HEK293 (cell line): ENCODE results near the gene WNT4.

Source experiments
- CTCF ChIA-PET: fragments of 350-600 bp; formaldehyde crosslinking; extraction: SDS; loops from one replicate; lab custom pipeline; 2021; ENCODE audit warnings: antibody characterized with exemption; lab: Yijun Ruan, JAX
- POLR2A ChIA-PET: fragments of 300-600 bp; formaldehyde crosslinking; extraction: SDS; loops from one replicate; lab custom pipeline; 2020; ENCODE audit warnings: antibody characterized with exemption, inconsistent platforms; lab: Yijun Ruan, JAX
- H3K27ac ChIP-seq: fragments of 200-500 bp; sonication (Bioruptor generic); 2 replicates; pipeline ENCODE4 v1.5.1; 2014; ENCODE audit warnings: low read depth, low read length, control low read depth, inconsistent platforms; ENCODE audit errors: extremely low read depth
- H3K36me3 ChIP-seq, 2 experiments: fragments of 200-500 bp in 1 of 2; sonication (Bioruptor generic) in 1 of 2; 1 replicate in 1 of 2; 2 replicates in 1 of 2; pipeline ENCODE4 v1.5.1; 2014 to 2017; ENCODE audit warnings: inconsistent platforms in 2 of 2, low read length in 2 of 2; ENCODE audit not compliant: control insufficient read depth in 2 of 2, insufficient read depth in 1 of 2
- H3K4me1 ChIP-seq: fragments of 200-500 bp; sonication (Bioruptor generic); 2 replicates; pipeline ENCODE4 v1.5.1; 2014; ENCODE audit warnings: mild to moderate bottlenecking, low read length, inconsistent platforms; ENCODE audit not compliant: control insufficient read depth, insufficient read depth
- H3K4me3 ChIP-seq: 2 replicates; pipeline ENCODE4 v1.5.1; 2011; ENCODE audit warnings: low read depth, mild to moderate bottlenecking, control low read depth, low read length, moderate library complexity
- H3K9me3 ChIP-seq: fragments of 200-500 bp; sonication (Bioruptor generic); 2 replicates; pipeline ENCODE4 v1.5.1; 2014; ENCODE audit warnings: low read depth, low read length, inconsistent platforms; ENCODE audit not compliant: control insufficient read depth, insufficient read depth
- EGR2 ChIP-seq: fragments of 450-650 bp; formaldehyde crosslinking; IDR thresholded peaks from 2 replicates; pipeline ENCODE4 v1.5.1; 2016; ENCODE audit warnings: low read depth, missing biosample characterization, missing genetic modification characterization
- GLIS2 ChIP-seq: fragments of 450-650 bp; formaldehyde crosslinking; IDR thresholded peaks from 2 replicates; pipeline ENCODE4 v1.5.1; 2016; ENCODE audit warnings: missing biosample characterization, missing genetic modification characterization
- HOXC10 ChIP-seq: sonication (generic); formaldehyde crosslinking; IDR thresholded peaks from 2 replicates; pipeline ENCODE4 v1.8.1; 2023; ENCODE audit warnings: mild to moderate bottlenecking, missing genetic modification reagents
- KLF9 ChIP-seq: fragments of 450-650 bp; formaldehyde crosslinking; IDR thresholded peaks from 2 replicates; pipeline ENCODE4 v1.5.1; 2016; ENCODE audit warnings: missing biosample characterization, missing genetic modification characterization, low read depth
- ZNF174 ChIP-seq: fragments of 450-650 bp; formaldehyde crosslinking; IDR thresholded peaks from 2 replicates; pipeline ENCODE4 v1.5.0; 2017; ENCODE audit warnings: missing biosample characterization, mild to moderate bottlenecking, missing genetic modification characterization
- ZNF366 ChIP-seq: fragments of 450-650 bp; formaldehyde crosslinking; conservative IDR thresholded peaks from 2 replicates; pipeline ENCODE4 v1.5.1; 2016; ENCODE audit warnings: missing biosample characterization, missing genetic modification characterization
- ZNF394 ChIP-seq: fragments of 450-650 bp; formaldehyde crosslinking; IDR thresholded peaks from 2 replicates; pipeline ENCODE4 v1.5.1; 2016; ENCODE audit warnings: missing biosample characterization, missing genetic modification characterization, mild to moderate bottlenecking, moderate library complexity, borderline replicate concordance
- ZNF558 ChIP-seq: fragments of 450-650 bp; formaldehyde crosslinking; IDR thresholded peaks from 2 replicates; pipeline ENCODE4 v1.5.1; 2016; ENCODE audit warnings: missing biosample characterization, missing genetic modification characterization
- ZNF610 ChIP-seq: fragments of 450-650 bp; formaldehyde crosslinking; IDR thresholded peaks from 2 replicates; pipeline ENCODE4 v1.5.1; 2016; ENCODE audit warnings: missing biosample characterization, missing genetic modification characterization, borderline replicate concordance
- ZNF747 ChIP-seq: fragments of 450-650 bp; formaldehyde crosslinking; IDR thresholded peaks from 2 replicates; pipeline ENCODE4 v1.5.1; 2016; ENCODE audit warnings: missing biosample characterization, missing genetic modification characterization
- ZNF76 ChIP-seq: fragments of 450-650 bp; formaldehyde crosslinking; IDR thresholded peaks from 2 replicates; pipeline ENCODE4; 2016; ENCODE audit warnings: low read depth, missing biosample characterization, missing genetic modification characterization, borderline replicate concordance
- ZSCAN16 ChIP-seq: fragments of 450-650 bp; formaldehyde crosslinking; IDR thresholded peaks from 2 replicates; pipeline ENCODE4 v1.5.1; 2016; ENCODE audit warnings: missing biosample characterization, missing genetic modification characterization
- TF ChIP-seq, protein P1 (sequence below): fragments of 450-650 bp; formaldehyde crosslinking; IDR thresholded peaks from 2 replicates; pipeline ENCODE4 v1.5.1; 2016; ENCODE audit warnings: missing biosample characterization, missing genetic modification characterization
- TF ChIP-seq, protein P2 (sequence below): fragments of 450-650 bp; IDR thresholded peaks from 2 replicates; pipeline ENCODE4 v1.5.1; 2018; ENCODE audit warnings: missing biosample characterization, missing genetic modification characterization
- TF ChIP-seq, protein P3 (sequence below): fragments of 450-650 bp; formaldehyde crosslinking; IDR thresholded peaks from 2 replicates; pipeline ENCODE4 v1.5.0; 2017; ENCODE audit warnings: missing biosample characterization, missing genetic modification characterization, borderline replicate concordance
- TF ChIP-seq, protein P4 (sequence below): fragments of 450-650 bp; formaldehyde crosslinking; IDR thresholded peaks from 2 replicates; pipeline ENCODE4 v1.5.1; 2016; ENCODE audit warnings: missing biosample characterization, missing genetic modification characterization, borderline replicate concordance
- TF ChIP-seq, protein P5 (sequence below): fragments of 450-650 bp; formaldehyde crosslinking; conservative IDR thresholded peaks from 2 replicates; pipeline ENCODE4 v1.5.1; 2016; ENCODE audit warnings: low read depth, missing biosample characterization, missing genetic modification characterization

WNT4 gene

DNA sequence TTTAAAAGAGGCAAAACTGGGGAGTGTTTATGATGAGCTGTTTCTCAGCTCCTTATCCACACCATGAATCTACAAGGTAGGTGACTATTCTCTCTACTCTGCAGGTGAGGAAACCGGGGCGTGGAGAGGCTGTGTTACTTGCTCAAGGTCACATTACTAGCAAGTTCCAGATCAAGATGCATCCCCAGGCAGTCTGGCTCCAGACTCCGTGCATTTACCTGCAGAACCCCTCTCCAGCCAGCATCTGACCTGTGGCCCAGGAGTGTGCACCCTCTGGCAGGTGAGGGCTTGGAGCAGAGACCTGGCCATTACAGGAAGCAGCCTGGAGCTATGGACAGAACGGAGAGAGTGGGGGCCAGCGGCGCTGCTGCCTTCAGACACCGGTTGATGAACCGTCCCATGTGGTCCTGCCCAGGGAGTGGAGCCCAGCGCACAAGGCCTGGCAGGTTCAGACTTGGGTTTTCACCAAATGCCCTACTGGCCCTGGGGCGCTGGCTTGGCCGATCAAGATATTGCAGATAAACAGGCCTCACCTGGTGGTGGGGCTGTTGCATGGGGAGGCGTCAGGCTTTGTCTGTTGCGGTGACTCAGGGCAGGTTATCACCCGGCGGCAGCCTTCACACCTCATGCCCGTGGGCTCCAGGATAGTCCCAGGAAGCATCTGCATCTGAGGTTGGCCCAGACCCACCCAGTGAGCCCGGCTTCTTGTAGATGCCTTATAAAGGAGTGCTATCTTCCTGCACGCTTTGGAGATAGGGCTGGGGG lies 29.2 kb upstream of the WNT4 start (continued):
- TF ChIP-seq ZNF366 = no peak
- TF ChIP-seq KLF9 (tag by site-specific recombination) = no peak
- TF ChIP-seq ZNF610 (tag by site-specific recombination) = no peak

DNA sequence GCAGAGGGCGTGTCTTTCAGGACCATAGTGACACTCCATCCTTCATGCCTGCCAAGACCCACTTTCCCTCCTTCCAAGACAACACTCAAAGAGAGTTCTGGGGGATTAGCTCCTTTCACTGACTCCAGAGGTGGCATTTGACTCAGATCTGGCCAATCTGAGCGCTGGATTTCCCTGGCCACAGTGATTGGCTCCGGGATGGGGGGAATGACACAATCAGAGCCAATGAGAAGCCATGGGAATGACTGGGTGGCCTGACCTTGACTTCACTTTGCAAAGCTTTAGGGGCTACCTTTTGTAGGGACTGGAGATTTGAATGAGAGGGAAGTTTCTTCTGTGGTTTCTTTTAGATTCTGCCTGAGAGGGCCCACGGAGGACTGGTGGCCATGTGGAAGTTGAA lies 26.9 kb upstream of the WNT4 start:
- CTCF ChIA-PET = no interaction called here
- Histone ChIP-seq H3K27ac (no peak overlapping the region), H3K4me3 (no peak overlapping the region), H3K36me3 (no peaks in the 10 kb centered on the region), H3K4me1 (no peaks in the 10 kb centered on the region), H3K9me3 (no peaks in the 10 kb centered on the region)
- TF ChIP-seq ZNF558 (tag by site-specific recombination) (no peak), ZSCAN16 (tag by site-specific recombination) (no peak)
- TF ChIP-seq, protein P1, sequence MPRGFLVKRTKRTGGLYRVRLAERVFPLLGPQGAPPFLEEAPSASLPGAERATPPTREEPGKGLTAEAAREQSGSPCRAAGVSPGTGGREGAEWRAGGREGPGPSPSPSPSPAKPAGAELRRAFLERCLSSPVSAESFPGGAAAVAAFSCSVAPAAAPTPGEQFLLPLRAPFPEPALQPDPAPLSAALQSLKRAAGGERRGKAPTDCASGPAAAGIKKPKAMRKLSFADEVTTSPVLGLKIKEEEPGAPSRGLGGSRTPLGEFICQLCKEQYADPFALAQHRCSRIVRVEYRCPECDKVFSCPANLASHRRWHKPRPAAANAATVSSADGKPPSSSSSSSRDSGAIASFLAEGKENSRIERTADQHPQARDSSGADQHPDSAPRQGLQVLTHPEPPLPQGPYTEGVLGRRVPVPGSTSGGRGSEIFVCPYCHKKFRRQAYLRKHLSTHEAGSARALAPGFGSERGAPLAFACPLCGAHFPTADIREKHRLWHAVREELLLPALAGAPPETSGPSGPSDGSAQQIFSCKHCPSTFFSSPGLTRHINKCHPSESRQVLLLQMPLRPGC = no peak
- POLR2A ChIA-PET = no interaction called here

DNA sequence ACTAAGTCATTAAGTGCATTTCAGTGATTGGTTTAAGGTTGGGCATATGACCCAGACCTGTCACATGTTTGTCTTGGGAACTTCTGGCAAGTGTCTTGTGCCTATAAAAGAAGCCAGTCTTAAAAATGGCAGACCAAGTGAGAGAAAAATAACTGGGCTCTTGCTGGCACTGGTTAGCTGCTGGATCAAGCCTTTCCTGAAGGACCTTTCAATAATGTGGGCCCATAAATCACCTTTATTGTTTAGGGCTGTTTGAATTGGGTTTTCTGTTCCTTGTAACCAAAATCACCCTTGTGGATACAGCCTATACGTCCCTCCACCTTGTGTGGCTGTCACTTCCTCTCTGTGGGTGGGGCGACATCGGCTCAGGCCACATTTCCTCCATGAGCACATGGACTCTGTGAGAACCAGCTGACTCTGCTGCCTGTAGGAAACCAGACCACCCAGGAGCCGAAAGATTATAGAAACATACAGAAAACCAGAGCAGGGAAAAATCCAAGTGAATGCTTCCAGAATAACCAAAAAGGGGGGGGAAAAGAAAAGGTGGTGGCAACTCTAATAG lies 25.6 kb upstream of the WNT4 start:
- H3K27ac ChIP-seq = no peak overlapping the region
- no peak overlapping the region for H3K4me3 ChIP-seq
- TF ChIP-seq ZNF747 = no peak
- no peak for TF ChIP-seq GLIS2
- TF ChIP-seq, protein P2, sequence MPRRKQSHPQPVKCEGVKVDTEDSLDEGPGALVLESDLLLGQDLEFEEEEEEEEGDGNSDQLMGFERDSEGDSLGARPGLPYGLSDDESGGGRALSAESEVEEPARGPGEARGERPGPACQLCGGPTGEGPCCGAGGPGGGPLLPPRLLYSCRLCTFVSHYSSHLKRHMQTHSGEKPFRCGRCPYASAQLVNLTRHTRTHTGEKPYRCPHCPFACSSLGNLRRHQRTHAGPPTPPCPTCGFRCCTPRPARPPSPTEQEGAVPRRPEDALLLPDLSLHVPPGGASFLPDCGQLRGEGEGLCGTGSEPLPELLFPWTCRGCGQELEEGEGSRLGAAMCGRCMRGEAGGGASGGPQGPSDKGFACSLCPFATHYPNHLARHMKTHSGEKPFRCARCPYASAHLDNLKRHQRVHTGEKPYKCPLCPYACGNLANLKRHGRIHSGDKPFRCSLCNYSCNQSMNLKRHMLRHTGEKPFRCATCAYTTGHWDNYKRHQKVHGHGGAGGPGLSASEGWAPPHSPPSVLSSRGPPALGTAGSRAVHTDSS (tag by site-specific recombination) = no peak
- no peak for TF ChIP-seq EGR2 (tag by site-specific recombination)
- TF ChIP-seq ZNF76 (tag by site-specific recombination) = no peak
- TF ChIP-seq ZNF394 = no peak
- TF ChIP-seq, protein P3, sequence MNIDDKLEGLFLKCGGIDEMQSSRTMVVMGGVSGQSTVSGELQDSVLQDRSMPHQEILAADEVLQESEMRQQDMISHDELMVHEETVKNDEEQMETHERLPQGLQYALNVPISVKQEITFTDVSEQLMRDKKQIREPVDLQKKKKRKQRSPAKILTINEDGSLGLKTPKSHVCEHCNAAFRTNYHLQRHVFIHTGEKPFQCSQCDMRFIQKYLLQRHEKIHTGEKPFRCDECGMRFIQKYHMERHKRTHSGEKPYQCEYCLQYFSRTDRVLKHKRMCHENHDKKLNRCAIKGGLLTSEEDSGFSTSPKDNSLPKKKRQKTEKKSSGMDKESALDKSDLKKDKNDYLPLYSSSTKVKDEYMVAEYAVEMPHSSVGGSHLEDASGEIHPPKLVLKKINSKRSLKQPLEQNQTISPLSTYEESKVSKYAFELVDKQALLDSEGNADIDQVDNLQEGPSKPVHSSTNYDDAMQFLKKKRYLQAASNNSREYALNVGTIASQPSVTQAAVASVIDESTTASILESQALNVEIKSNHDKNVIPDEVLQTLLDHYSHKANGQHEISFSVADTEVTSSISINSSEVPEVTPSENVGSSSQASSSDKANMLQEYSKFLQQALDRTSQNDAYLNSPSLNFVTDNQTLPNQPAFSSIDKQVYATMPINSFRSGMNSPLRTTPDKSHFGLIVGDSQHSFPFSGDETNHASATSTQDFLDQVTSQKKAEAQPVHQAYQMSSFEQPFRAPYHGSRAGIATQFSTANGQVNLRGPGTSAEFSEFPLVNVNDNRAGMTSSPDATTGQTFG (tag by site-specific recombination) = no peak
- TF ChIP-seq, protein P4, sequence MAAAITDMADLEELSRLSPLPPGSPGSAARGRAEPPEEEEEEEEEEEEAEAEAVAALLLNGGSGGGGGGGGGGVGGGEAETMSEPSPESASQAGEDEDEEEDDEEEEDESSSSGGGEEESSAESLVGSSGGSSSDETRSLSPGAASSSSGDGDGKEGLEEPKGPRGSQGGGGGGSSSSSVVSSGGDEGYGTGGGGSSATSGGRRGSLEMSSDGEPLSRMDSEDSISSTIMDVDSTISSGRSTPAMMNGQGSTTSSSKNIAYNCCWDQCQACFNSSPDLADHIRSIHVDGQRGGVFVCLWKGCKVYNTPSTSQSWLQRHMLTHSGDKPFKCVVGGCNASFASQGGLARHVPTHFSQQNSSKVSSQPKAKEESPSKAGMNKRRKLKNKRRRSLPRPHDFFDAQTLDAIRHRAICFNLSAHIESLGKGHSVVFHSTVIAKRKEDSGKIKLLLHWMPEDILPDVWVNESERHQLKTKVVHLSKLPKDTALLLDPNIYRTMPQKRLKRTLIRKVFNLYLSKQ (tag by site-specific recombination) = no peak
- no peak for TF ChIP-seq HOXC10 (CRISPR knock-in tag)
- TF ChIP-seq, protein P5, sequence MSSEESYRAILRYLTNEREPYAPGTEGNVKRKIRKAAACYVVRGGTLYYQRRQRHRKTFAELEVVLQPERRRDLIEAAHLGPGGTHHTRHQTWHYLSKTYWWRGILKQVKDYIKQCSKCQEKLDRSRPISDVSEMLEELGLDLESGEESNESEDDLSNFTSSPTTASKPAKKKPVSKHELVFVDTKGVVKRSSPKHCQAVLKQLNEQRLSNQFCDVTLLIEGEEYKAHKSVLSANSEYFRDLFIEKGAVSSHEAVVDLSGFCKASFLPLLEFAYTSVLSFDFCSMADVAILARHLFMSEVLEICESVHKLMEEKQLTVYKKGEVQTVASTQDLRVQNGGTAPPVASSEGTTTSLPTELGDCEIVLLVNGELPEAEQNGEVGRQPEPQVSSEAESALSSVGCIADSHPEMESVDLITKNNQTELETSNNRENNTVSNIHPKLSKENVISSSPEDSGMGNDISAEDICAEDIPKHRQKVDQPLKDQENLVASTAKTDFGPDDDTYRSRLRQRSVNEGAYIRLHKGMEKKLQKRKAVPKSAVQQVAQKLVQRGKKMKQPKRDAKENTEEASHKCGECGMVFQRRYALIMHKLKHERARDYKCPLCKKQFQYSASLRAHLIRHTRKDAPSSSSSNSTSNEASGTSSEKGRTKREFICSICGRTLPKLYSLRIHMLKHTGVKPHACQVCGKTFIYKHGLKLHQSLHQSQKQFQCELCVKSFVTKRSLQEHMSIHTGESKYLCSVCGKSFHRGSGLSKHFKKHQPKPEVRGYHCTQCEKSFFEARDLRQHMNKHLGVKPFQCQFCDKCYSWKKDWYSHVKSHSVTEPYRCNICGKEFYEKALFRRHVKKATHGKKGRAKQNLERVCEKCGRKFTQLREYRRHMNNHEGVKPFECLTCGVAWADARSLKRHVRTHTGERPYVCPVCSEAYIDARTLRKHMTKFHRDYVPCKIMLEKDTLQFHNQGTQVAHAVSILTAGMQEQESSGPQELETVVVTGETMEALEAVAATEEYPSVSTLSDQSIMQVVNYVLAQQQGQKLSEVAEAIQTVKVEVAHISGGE (tag by site-specific recombination) = no peak
- TF ChIP-seq ZNF174 = no peak
- no peaks in the 10 kb centered on the region for H3K4me1 ChIP-seq
- CTCF ChIA-PET = interaction anchor here (1.0 kb wide), 1 partner anchor 25 kb away, joined by 3 read pairs; no protein-coding TSS in a partner anchor
- no peaks in the 10 kb centered on the region for H3K36me3 ChIP-seq
- no peaks in the 10 kb centered on the region for H3K9me3 ChIP-seq
- POLR2A ChIA-PET = no interaction called here
